ENCODE results near the gene CAPRIN2.

Gene CAPRIN2

DNA sequence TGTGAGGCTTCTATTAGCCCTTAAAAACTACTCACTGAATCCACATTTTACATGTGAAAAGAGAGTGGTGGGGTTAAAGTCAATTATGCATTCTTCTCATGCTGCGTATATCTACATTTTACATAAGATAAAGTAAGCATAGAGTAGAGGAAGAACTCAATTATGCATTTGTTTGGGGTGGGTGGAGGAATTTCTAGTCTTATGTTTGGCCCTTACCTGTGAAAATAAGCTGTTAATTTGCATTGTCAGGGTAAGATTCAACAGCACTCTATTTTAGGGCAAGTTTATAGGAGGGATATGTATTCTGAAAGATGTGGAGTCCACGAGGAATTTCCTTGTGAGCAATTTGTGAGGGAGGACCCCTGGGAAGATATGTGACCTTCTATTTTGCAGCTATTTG lies 30.9 kb upstream of the CAPRIN2 start:
- peaks cover 41% of the 10 kb centered on the region for H3K9me3 ChIP-seq (ENCODE audit: insufficient read depth, low read depth, low read length)
- H3K27me3 ChIP-seq (ENCODE audit: insufficient read depth, low read length), result no peaks in the 10 kb centered on the region
- no peaks in the 10 kb centered on the region for H3K36me3 ChIP-seq (ENCODE audit: insufficient read depth, low read depth, low read length)
- peak overlapping the region; percentile 25; the same call in 1 of the 2 replicates for H3K4me3 ChIP-seq (ENCODE audit: low read length)
- peaks cover 12% of the 10 kb centered on the region; the same call in 1 of the 2 replicates for H3K4me1 ChIP-seq (ENCODE audit: insufficient read depth, low read length)
- H3K27ac ChIP-seq (ENCODE audit: low read length), result peak overlapping the region; percentile 69
- H3K9ac ChIP-seq (ENCODE audit: low read depth, low read length), result peak overlapping the region; percentile 8; the same call in 1 of the 2 replicates

GRCh38 chr12:30784508-30784907 lies 29.8 kb upstream of the CAPRIN2 start:
- no peaks in the 10 kb centered on the region for H3K27me3 ChIP-seq (ENCODE audit: insufficient read depth, low read length)
- H3K9me3 ChIP-seq (ENCODE audit: insufficient read depth, low read depth, low read length), result peaks cover 48% of the 10 kb centered on the region
- no peak overlapping the region; the same call in 1 of the 2 replicates for H3K9ac ChIP-seq (ENCODE audit: low read depth, low read length)

DNA sequence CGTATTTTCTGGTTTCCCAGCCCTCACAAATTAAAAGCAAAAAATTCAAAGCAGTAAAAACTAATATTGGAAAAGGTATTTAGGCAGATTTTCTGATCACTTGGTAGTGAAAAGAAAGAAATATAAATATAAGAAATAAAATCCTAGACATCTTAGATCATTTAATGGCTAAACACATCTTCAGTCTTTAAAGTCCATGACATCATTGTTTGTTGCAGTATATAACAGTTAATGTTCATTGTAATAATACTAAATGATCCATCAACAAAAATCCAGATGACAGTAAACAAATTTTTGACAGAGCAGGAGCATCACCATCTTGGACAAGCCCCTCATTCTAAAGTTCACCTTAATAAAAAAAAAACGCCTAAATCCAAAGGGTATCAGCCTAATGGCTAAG lies 29.2 kb upstream of the CAPRIN2 start:
- Histone ChIP-seq H3K27me3 (ENCODE audit: insufficient read depth, low read length) (no peaks in the 10 kb centered on the region), H3K9ac (ENCODE audit: low read depth, low read length) (no peak overlapping the region), H3K4me3 (ENCODE audit: low read length) (no peak overlapping the region), H3K27ac (ENCODE audit: low read length) (peak overlapping the region; percentile 3), H3K4me1 (ENCODE audit: insufficient read depth, low read length) (peaks cover 12% of the 10 kb centered on the region; the same call in 1 of the 2 replicates), H3K9me3 (ENCODE audit: insufficient read depth, low read depth, low read length) (peaks cover 52% of the 10 kb centered on the region), H3K36me3 (ENCODE audit: insufficient read depth, low read depth, low read length) (no peaks in the 10 kb centered on the region)

More at GRCh38 chr12:30784508-30784907, 29.8 kb upstream of the CAPRIN2 start:
- H3K4me1 ChIP-seq (ENCODE audit: insufficient read depth, low read length), result peaks cover 12% of the 10 kb centered on the region; the same call in 1 of the 2 replicates
- peak overlapping the region; percentile 3 for H3K27ac ChIP-seq (ENCODE audit: low read length)
- H3K36me3 ChIP-seq (ENCODE audit: insufficient read depth, low read depth, low read length), result no peaks in the 10 kb centered on the region
- H3K4me3 ChIP-seq (ENCODE audit: low read length), result no peak overlapping the region

GRCh38 chr12:30782316-30783173 lies 27.8 kb upstream of the CAPRIN2 start:
- H3K27me3 ChIP-seq (ENCODE audit: insufficient read depth, low read length), result no peaks in the 10 kb centered on the region
- H3K27ac ChIP-seq (ENCODE audit: low read length), result no peak overlapping the region
- H3K36me3 ChIP-seq (ENCODE audit: insufficient read depth, low read depth, low read length), result no peaks in the 10 kb centered on the region
- peaks cover 54% of the 10 kb centered on the region for H3K9me3 ChIP-seq (ENCODE audit: insufficient read depth, low read depth, low read length)
- H3K9ac ChIP-seq (ENCODE audit: low read depth, low read length), result no peak overlapping the region
- H3K4me1 ChIP-seq (ENCODE audit: insufficient read depth, low read length), result peaks cover 12% of the 10 kb centered on the region; the same call in 1 of the 2 replicates
- H3K4me3 ChIP-seq (ENCODE audit: low read length), result no peak overlapping the region

GRCh38 chr12:30779578-30779977 lies 24.8 kb upstream of the CAPRIN2 start:
- no peak overlapping the region for H3K9ac ChIP-seq (ENCODE audit: low read depth, low read length)
- no peaks in the 10 kb centered on the region for H3K36me3 ChIP-seq (ENCODE audit: insufficient read depth, low read depth, low read length)
- peaks cover 74% of the 10 kb centered on the region for H3K9me3 ChIP-seq (ENCODE audit: insufficient read depth, low read depth, low read length)
- no peak overlapping the region for H3K27ac ChIP-seq (ENCODE audit: low read length)
- peaks cover under 1% of the 10 kb centered on the region; the same call in 1 of the 2 replicates for H3K4me1 ChIP-seq (ENCODE audit: insufficient read depth, low read length)
- H3K4me3 ChIP-seq (ENCODE audit: low read length), result no peak overlapping the region
- no peaks in the 10 kb centered on the region for H3K27me3 ChIP-seq (ENCODE audit: insufficient read depth, low read length)

DNA sequence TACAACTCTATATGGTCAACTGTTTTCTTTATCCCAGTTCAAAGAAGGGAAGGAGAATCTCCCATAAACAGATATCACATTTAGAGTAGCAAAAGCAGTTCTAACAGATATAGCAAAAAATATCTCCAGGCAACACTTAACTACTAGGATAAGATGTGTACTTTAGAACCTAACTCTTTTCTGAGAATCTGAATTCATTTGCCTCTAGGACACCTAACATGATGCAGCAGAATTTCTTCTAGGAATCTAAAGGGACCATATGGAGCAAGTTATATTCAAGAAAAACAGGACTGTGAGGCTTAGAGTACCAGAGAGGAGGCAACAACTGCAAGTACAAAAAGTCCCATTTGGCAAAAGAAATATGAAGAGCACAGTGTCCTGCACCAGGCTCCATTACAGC lies 24.4 kb upstream of the CAPRIN2 start:
- Histone ChIP-seq H3K9me3 (ENCODE audit: insufficient read depth, low read depth, low read length) (peaks cover 74% of the 10 kb centered on the region), H3K4me3 (ENCODE audit: low read length) (no peak overlapping the region), H3K27me3 (ENCODE audit: insufficient read depth, low read length) (no peaks in the 10 kb centered on the region), H3K9ac (ENCODE audit: low read depth, low read length) (no peak overlapping the region), H3K27ac (ENCODE audit: low read length) (no peak overlapping the region), H3K36me3 (ENCODE audit: insufficient read depth, low read depth, low read length) (no peaks in the 10 kb centered on the region), H3K4me1 (ENCODE audit: insufficient read depth, low read length) (no peaks in the 10 kb centered on the region; the same call in 1 of the 2 replicates)

DNA sequence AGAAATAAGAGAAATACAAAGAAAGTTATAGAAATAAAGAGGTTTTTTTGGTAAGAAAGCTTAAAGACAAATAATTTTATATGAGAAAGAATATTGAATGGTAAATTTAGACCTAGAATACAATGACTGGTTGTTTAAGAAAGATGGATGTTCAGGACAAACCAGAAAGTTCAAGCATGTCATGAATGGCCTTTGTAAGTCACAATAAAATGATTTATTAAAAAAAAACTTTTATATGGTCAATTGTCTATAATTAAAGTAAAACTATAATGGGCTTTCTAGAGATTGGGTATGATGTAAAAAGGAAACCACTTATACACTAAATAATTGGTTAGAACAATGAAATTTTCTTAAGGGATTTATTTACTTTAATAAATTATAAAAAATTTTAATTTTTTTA lies 19.8 kb upstream of the CAPRIN2 start:
- Histone ChIP-seq H3K4me3 (ENCODE audit: low read length) (no peak overlapping the region; the same call in 1 of the 2 replicates), H3K4me1 (ENCODE audit: insufficient read depth, low read length) (no peaks in the 10 kb centered on the region; the same call in 1 of the 2 replicates), H3K27me3 (ENCODE audit: insufficient read depth, low read length) (no peaks in the 10 kb centered on the region), H3K9me3 (ENCODE audit: insufficient read depth, low read depth, low read length) (peaks cover 56% of the 10 kb centered on the region), H3K27ac (ENCODE audit: low read length) (no peak overlapping the region), H3K9ac (ENCODE audit: low read depth, low read length) (no peak overlapping the region), H3K36me3 (ENCODE audit: insufficient read depth, low read depth, low read length) (no peaks in the 10 kb centered on the region)

DNA sequence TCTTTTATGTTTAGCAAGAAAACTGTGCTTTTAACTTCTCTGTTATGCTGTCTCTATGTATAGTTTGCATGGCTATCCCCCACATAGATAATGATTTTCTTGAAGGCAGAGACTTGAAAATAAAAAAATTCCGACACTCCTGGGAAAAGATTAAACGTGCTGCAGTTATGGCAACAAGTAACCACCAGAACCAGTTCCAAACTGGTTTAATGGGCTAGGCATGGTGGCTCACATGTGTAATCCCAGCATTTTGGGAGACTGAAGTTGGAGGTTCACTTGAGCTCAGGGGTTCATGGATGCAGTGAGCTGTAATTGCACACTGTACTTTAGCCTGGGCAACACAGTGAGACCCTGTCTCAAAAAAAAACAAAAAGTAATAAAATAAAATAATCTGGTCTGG lies 15.1 kb upstream of the CAPRIN2 start:
- H3K27me3 ChIP-seq (ENCODE audit: insufficient read depth, low read length), result no peaks in the 10 kb centered on the region
- no peak overlapping the region for H3K9ac ChIP-seq (ENCODE audit: low read depth, low read length)
- H3K4me1 ChIP-seq (ENCODE audit: insufficient read depth, low read length), result peaks cover 2% of the 10 kb centered on the region; the same call in 1 of the 2 replicates
- no peaks in the 10 kb centered on the region for H3K36me3 ChIP-seq (ENCODE audit: insufficient read depth, low read depth, low read length)
- H3K9me3 ChIP-seq (ENCODE audit: insufficient read depth, low read depth, low read length), result peaks cover 22% of the 10 kb centered on the region
- H3K27ac ChIP-seq (ENCODE audit: low read length), result no peak overlapping the region
- H3K4me3 ChIP-seq (ENCODE audit: low read length), result no peak overlapping the region

DNA sequence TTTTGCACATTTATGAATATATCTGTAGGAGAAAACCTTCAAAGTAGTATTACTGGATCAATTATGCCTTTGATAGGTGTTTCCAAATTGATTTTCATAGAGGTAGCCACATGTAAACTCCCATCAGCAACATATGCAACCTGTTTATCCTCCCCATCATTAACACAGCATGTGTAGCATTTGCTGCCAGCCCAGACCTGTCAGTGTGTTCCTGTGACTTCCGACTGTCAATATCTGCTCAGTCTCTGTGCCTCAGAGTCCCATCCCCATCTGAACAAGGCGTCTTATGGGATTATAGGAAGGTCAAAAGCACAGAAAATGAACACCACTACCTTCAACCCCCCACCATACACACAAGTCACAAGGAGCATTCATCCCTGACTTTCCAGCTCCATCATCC lies 9.5 kb upstream of the CAPRIN2 start:
- Histone ChIP-seq H3K36me3 (ENCODE audit: insufficient read depth, low read depth, low read length) (no peaks in the 10 kb centered on the region), H3K4me3 (ENCODE audit: low read length) (no peak overlapping the region), H3K4me1 (ENCODE audit: insufficient read depth, low read length) (peaks cover 9% of the 10 kb centered on the region; the same call in 1 of the 2 replicates), H3K27me3 (ENCODE audit: insufficient read depth, low read length) (no peaks in the 10 kb centered on the region), H3K9me3 (ENCODE audit: insufficient read depth, low read depth, low read length) (0 out of 2 replicates have a peak, but pooled peaks cover 3% of the 10 kb centered on the region), H3K9ac (ENCODE audit: low read depth, low read length) (no peak overlapping the region), H3K27ac (ENCODE audit: low read length) (no peak overlapping the region)

- Histone ChIP-seq H3K36me3 (ENCODE audit: insufficient read depth, low read depth, low read length) (no peaks in the 10 kb centered on the region), H3K27ac (ENCODE audit: low read length) (no peak overlapping the region)
Observed at GRCh38 chr12:30763053-30763452, 8.3 kb upstream of the CAPRIN2 start.

GRCh38 chr12:30761730-30762129 lies 7.0 kb upstream of the CAPRIN2 start:
- H3K27me3 ChIP-seq (ENCODE audit: insufficient read depth, low read length), result no peaks in the 10 kb centered on the region
- 0 out of 2 replicates have a peak, but pooled peaks cover 3% of the 10 kb centered on the region for H3K9me3 ChIP-seq (ENCODE audit: insufficient read depth, low read depth, low read length)
- H3K36me3 ChIP-seq (ENCODE audit: insufficient read depth, low read depth, low read length), result no peaks in the 10 kb centered on the region
- no peak overlapping the region for H3K27ac ChIP-seq (ENCODE audit: low read length)
- H3K4me3 ChIP-seq (ENCODE audit: low read length), result no peak overlapping the region
- peaks cover 9% of the 10 kb centered on the region; the same call in 1 of the 2 replicates for H3K4me1 ChIP-seq (ENCODE audit: insufficient read depth, low read length)
- H3K9ac ChIP-seq (ENCODE audit: low read depth, low read length), result no peak overlapping the region

More at GRCh38 chr12:30763053-30763452, 8.3 kb upstream of the CAPRIN2 start:
- Histone ChIP-seq H3K9ac (ENCODE audit: low read depth, low read length) (no peak overlapping the region), H3K9me3 (ENCODE audit: insufficient read depth, low read depth, low read length) (0 out of 2 replicates have a peak, but pooled peaks cover 3% of the 10 kb centered on the region), H3K27me3 (ENCODE audit: insufficient read depth, low read length) (no peaks in the 10 kb centered on the region), H3K4me3 (ENCODE audit: low read length) (no peak overlapping the region), H3K4me1 (ENCODE audit: insufficient read depth, low read length) (peaks cover 9% of the 10 kb centered on the region; the same call in 1 of the 2 replicates)

DNA sequence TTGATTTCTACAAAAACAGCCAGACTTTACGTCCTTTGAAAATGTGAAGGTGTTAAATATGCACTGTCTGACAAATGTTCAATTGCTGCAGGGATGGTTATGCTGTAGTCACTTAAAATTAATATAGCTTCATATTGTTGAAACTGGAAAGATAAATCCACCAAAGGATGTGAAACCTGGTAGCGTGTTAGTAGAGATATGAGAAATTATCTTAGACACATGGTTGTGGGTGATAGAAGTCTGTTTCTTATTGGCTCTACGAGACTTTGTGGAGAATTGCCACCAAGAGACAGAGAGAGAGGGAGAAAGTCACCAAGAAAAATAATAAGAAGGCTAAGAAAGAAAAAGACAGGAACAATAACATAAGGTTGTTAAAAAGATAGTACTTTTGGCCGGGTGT lies 2.6 kb upstream of the CAPRIN2 start:
- no peak overlapping the region for H3K4me3 ChIP-seq (ENCODE audit: low read length)
- peaks cover 10% of the 10 kb centered on the region; the same call in 1 of the 2 replicates for H3K4me1 ChIP-seq (ENCODE audit: insufficient read depth, low read length)
- H3K36me3 ChIP-seq (ENCODE audit: insufficient read depth, low read depth, low read length), result no peaks in the 10 kb centered on the region
- H3K27me3 ChIP-seq (ENCODE audit: insufficient read depth, low read length), result no peaks in the 10 kb centered on the region
- H3K9me3 ChIP-seq (ENCODE audit: insufficient read depth, low read depth, low read length), result 0 out of 2 replicates have a peak, but pooled peaks cover 3% of the 10 kb centered on the region
- H3K27ac ChIP-seq (ENCODE audit: low read length), result no peak overlapping the region
- H3K9ac ChIP-seq (ENCODE audit: low read depth, low read length), result no peak overlapping the region

All from iPS-20b (cell line).